HEK293 (cell line): ENCODE results near the gene ZNF749.
A peak's percentile ranks its signal among the peaks of the same experiment; 100 is the strongest.

ENCODE experiments used
- CTCF ChIA-PET: fragments of 350-600 bp; formaldehyde crosslinking; extraction: SDS; loops from one replicate; lab custom pipeline; 2021; ENCODE audit warnings: antibody characterized with exemption; lab: Yijun Ruan, JAX
- POLR2A ChIA-PET: fragments of 300-600 bp; formaldehyde crosslinking; extraction: SDS; loops from one replicate; lab custom pipeline; 2020; ENCODE audit warnings: antibody characterized with exemption, inconsistent platforms; lab: Yijun Ruan, JAX
- H3K27ac ChIP-seq: fragments of 200-500 bp; sonication (Bioruptor generic); 2 replicates; pipeline ENCODE4 v1.5.1; 2014; ENCODE audit warnings: low read depth, low read length, control low read depth, inconsistent platforms; ENCODE audit errors: extremely low read depth
- H3K36me3 ChIP-seq, 2 experiments: fragments of 200-500 bp in 1 of 2; sonication (Bioruptor generic) in 1 of 2; 1 replicate in 1 of 2; 2 replicates in 1 of 2; pipeline ENCODE4 v1.5.1; 2014 to 2017; ENCODE audit warnings: inconsistent platforms in 2 of 2, low read length in 2 of 2; ENCODE audit not compliant: control insufficient read depth in 2 of 2, insufficient read depth in 1 of 2
- H3K4me1 ChIP-seq: fragments of 200-500 bp; sonication (Bioruptor generic); 2 replicates; pipeline ENCODE4 v1.5.1; 2014; ENCODE audit warnings: mild to moderate bottlenecking, low read length, inconsistent platforms; ENCODE audit not compliant: control insufficient read depth, insufficient read depth
- H3K4me3 ChIP-seq: 2 replicates; pipeline ENCODE4 v1.5.1; 2011; ENCODE audit warnings: low read depth, mild to moderate bottlenecking, control low read depth, low read length, moderate library complexity
- H3K9me3 ChIP-seq: fragments of 200-500 bp; sonication (Bioruptor generic); 2 replicates; pipeline ENCODE4 v1.5.1; 2014; ENCODE audit warnings: low read depth, low read length, inconsistent platforms; ENCODE audit not compliant: control insufficient read depth, insufficient read depth
- KLF10 ChIP-seq: fragments of 450-650 bp; IDR thresholded peaks from 2 replicates; pipeline ENCODE4 v1.5.1; 2018; ENCODE audit warnings: missing biosample characterization, mild to moderate bottlenecking, missing genetic modification characterization
- TRIM28 ChIP-seq: IDR thresholded peaks from 2 replicates; pipeline ENCODE4 v1.6.1; 2011; ENCODE audit warnings: low read length, control low read depth, borderline replicate concordance
- ZBTB20 ChIP-seq: fragments of 450-650 bp; formaldehyde crosslinking; IDR thresholded peaks from 2 replicates; pipeline ENCODE4 v1.5.1; 2016; ENCODE audit warnings: missing biosample characterization, missing genetic modification characterization
- ZNF133 ChIP-seq: fragments of 450-650 bp; formaldehyde crosslinking; IDR thresholded peaks from 2 replicates; pipeline ENCODE4 v1.5.1; 2016; ENCODE audit warnings: missing biosample characterization, missing genetic modification characterization
- ZNF391 ChIP-seq: fragments of 450-650 bp; formaldehyde crosslinking; IDR thresholded peaks from 2 replicates; pipeline ENCODE4 v1.5.1; 2016; ENCODE audit warnings: low read depth, missing biosample characterization, missing genetic modification characterization, borderline replicate concordance
- ZNF404 ChIP-seq: fragments of 450-650 bp; formaldehyde crosslinking; IDR thresholded peaks from 2 replicates; pipeline ENCODE4 v1.5.1; 2017; ENCODE audit warnings: missing biosample characterization, missing genetic modification characterization
- ZNF558 ChIP-seq: fragments of 450-650 bp; formaldehyde crosslinking; IDR thresholded peaks from 2 replicates; pipeline ENCODE4 v1.5.1; 2016; ENCODE audit warnings: missing biosample characterization, missing genetic modification characterization
- ZNF768 ChIP-seq: fragments of 450-650 bp; formaldehyde crosslinking; IDR thresholded peaks from 2 replicates; pipeline ENCODE4 v1.5.1; 2018; ENCODE audit warnings: missing biosample characterization, mild to moderate bottlenecking, missing genetic modification characterization
- ZNF777 ChIP-seq: fragments of 450-650 bp; formaldehyde crosslinking; IDR thresholded peaks from 2 replicates; pipeline ENCODE4 v1.5.1; 2017; ENCODE audit warnings: missing biosample characterization, missing genetic modification characterization, borderline replicate concordance
- TF ChIP-seq, protein P1 (sequence below): fragments of 450-650 bp; formaldehyde crosslinking; IDR thresholded peaks from 2 replicates; pipeline ENCODE4 v1.5.1; 2016; ENCODE audit warnings: missing biosample characterization, missing genetic modification characterization
- TF ChIP-seq, protein P2 (sequence below): fragments of 450-650 bp; formaldehyde crosslinking; IDR thresholded peaks from 2 replicates; pipeline ENCODE4 v1.5.1; 2016; ENCODE audit warnings: missing biosample characterization, missing genetic modification characterization
- TF ChIP-seq, protein P3 (sequence below): fragments of 450-650 bp; formaldehyde crosslinking; conservative IDR thresholded peaks from 2 replicates; pipeline ENCODE4 v1.5.1; 2016; ENCODE audit warnings: low read depth, missing biosample characterization, missing genetic modification characterization
- TF ChIP-seq, protein P4 (sequence below): fragments of 450-650 bp; formaldehyde crosslinking; IDR thresholded peaks from 2 replicates; pipeline ENCODE4 v1.5.1; 2016; ENCODE audit warnings: missing biosample characterization, missing genetic modification characterization
- TF ChIP-seq, protein P5 (sequence below): fragments of 450-650 bp; formaldehyde crosslinking; IDR thresholded peaks from 2 replicates; pipeline ENCODE4 v1.5.1; 2017; ENCODE audit warnings: missing biosample characterization, missing genetic modification characterization
- TF ChIP-seq, protein P6 (sequence below): fragments of 450-650 bp; formaldehyde crosslinking; IDR thresholded peaks from 2 replicates; pipeline ENCODE4 v1.5.1; 2017; ENCODE audit warnings: missing biosample characterization, missing genetic modification characterization

ZNF749 gene

DNA sequence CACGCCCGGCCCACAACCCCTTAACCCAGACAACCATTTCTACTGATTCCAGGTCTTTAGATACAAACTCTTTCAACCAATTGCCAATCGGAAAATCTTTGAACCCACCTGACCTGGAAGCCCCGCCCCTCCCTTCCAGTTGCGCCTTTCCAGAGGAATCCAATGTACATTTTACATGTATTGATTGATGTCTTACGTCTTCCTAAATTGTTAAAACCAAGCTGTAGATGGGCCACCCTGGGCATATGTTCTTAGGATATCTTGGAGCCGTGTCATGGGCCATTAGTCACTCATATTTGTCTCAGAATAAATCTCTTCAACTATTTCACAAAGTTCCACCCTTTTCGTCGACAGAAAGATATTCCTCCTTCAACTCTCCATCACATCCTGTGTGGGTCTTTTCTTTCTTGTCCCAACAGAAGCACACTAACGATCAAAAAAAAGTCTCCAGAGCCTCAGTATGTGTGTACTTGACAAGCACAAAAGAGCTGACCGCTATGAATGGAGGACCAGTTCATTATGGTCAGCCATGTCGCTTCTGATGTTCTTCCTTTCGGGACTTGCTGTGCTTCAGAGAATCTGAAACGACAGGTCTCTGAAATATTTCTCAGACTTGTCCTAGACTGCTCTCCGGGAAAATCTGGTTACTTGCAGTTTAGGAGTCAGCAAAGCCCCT is 601 bp upstream of the ZNF749 start:
- Histone ChIP-seq H3K36me3 (peaks cover 11 to 19% of the 10 kb centered on the region in 2 experiments), H3K4me1 (peaks cover 7% of the 10 kb centered on the region), H3K27ac (peak overlapping the region; percentile 18; the same call in 1 of the 2 replicates), H3K9me3 (no peaks in the 10 kb centered on the region), H3K4me3 (peak overlapping the region; percentile 94)
- TF ChIP-seq, protein P1, sequence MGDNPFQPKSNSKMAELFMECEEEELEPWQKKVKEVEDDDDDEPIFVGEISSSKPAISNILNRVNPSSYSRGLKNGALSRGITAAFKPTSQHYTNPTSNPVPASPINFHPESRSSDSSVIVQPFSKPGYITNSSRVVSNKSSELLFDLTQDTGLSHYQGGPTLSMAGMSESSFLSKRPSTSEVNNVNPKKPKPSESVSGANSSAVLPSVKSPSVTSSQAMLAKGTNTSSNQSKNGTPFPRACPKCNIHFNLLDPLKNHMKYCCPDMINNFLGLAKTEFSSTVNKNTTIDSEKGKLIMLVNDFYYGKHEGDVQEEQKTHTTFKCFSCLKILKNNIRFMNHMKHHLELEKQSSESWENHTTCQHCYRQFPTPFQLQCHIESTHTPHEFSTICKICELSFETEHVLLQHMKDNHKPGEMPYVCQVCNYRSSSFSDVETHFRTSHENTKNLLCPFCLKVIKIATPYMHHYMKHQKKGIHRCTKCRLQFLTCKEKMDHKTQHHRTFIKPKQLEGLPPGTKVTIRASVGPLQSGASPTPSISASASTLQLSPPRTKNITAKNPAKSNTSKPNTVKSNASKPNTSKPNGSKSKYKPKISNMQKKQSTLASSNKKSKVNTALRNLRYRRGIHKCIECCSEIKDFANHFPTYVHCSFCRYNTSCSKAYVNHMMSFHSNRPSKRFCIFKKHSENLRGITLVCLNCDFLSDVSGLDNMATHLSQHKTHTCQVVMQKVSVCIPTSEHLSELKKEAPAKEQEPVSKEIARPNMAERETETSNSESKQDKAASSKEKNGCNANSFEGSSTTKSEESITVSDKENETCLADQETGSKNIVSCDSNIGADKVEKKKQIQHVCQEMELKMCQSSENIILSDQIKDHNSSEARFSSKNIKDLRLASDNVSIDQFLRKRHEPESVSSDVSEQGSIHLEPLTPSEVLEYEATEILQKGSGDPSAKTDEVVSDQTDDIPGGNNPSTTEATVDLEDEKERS (tag by site-specific recombination) = 0 out of 2 replicates have a peak, but pooled peaks have one; percentile 14
- TF ChIP-seq ZNF391 (tag by site-specific recombination) (no peak), ZNF768 (tag by site-specific recombination) (0 out of 2 replicates have a peak, but pooled peaks have one; percentile 50), ZNF777 (tag by site-specific recombination) (no peak), TRIM28 (0 out of 2 replicates have a peak, but pooled peaks have one; percentile 60)
- TF ChIP-seq, protein P2, sequence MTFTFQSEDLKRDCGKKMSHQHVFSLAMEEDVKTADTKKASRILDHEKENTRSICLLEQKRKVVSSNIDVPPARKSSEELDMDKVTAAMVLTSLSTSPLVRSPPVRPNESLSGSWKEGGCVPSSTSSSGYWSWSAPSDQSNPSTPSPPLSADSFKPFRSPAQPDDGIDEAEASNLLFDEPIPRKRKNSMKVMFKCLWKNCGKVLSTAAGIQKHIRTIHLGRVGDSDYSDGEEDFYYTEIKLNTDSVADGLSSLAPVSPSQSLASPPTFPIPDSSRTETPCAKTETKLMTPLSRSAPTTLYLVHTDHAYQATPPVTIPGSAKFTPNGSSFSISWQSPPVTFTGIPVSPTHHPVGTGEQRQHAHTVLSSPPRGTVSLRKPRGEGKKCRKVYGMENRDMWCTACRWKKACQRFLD (tag by site-specific recombination) = no peak
- TF ChIP-seq, protein P3, sequence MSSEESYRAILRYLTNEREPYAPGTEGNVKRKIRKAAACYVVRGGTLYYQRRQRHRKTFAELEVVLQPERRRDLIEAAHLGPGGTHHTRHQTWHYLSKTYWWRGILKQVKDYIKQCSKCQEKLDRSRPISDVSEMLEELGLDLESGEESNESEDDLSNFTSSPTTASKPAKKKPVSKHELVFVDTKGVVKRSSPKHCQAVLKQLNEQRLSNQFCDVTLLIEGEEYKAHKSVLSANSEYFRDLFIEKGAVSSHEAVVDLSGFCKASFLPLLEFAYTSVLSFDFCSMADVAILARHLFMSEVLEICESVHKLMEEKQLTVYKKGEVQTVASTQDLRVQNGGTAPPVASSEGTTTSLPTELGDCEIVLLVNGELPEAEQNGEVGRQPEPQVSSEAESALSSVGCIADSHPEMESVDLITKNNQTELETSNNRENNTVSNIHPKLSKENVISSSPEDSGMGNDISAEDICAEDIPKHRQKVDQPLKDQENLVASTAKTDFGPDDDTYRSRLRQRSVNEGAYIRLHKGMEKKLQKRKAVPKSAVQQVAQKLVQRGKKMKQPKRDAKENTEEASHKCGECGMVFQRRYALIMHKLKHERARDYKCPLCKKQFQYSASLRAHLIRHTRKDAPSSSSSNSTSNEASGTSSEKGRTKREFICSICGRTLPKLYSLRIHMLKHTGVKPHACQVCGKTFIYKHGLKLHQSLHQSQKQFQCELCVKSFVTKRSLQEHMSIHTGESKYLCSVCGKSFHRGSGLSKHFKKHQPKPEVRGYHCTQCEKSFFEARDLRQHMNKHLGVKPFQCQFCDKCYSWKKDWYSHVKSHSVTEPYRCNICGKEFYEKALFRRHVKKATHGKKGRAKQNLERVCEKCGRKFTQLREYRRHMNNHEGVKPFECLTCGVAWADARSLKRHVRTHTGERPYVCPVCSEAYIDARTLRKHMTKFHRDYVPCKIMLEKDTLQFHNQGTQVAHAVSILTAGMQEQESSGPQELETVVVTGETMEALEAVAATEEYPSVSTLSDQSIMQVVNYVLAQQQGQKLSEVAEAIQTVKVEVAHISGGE (tag by site-specific recombination) = 0 out of 2 replicates have a peak, but pooled peaks have one; percentile 7
- CTCF ChIA-PET = interaction anchor here (0.7 to 1.4 kb wide), 4 partner anchors 21 to 251 kb away, joined by 3 to 5 read pairs (median 4); no protein-coding TSS in a partner anchor
- POLR2A ChIA-PET = interaction anchor here (0.9 to 1.5 kb wide), 4 partner anchors 15 to 749 kb away, joined by 3 to 6 read pairs (median 3); partner anchors contain the start of genes TRAPPC2B, ZNF274, ZNF419 and ZNF547

DNA sequence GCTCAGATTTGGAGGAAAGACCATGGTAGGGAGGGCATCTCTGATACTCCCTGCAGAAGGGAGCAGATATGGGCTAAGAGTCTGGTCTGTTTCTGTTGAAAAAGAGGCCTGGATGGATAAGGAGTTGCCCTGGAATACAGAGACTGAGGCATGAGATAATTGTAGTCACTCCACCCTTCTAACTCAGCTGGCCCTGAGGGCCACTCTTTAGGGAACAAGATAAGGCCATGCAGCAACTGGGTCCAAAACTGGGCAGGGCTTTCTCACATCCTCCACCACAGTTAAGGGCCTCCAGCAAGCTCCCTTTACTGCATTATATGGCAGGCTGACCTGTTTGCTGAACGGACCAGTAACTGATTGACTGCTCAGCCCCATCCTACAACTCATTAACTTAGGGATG is 1.3 kb downstream of the ZNF749 start:
- CTCF ChIA-PET = no interaction called here
- TF ChIP-seq ZNF404 (tag by site-specific recombination) = no peak
- TF ChIP-seq, all 188 proteins: peak for 0
- Histone ChIP-seq H3K27ac (no peak overlapping the region; the same call in 1 of the 2 replicates), H3K4me3 (peak overlapping the region; percentile 94), H3K36me3 (peaks cover 13 to 27% of the 10 kb centered on the region in 2 experiments), H3K9me3 (no peaks in the 10 kb centered on the region), H3K4me1 (peaks cover 7% of the 10 kb centered on the region)
- POLR2A ChIA-PET = interaction anchor here (1.0 kb wide), 1 partner anchor 27 kb away, joined by 4 read pairs; no protein-coding TSS in a partner anchor

DNA sequence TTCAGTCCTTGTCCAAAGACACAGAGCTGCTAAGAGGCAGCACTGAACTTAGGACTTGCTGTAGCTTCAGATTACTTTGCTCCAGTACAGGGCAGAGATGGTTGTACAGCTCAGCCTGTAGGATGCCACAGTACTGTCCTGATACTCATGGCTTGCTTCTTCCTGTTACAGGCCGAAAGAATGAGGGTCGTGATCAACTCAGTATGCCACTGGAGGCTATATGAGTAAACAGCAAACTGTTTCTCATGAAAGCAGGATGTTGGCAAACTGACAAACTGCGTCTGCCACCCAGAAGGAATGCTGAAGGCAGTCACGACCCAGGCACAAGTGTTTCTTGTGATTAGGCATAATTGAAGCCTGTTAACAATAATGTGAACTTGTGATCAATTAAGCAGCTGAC is 2.8 kb downstream of the ZNF749 start:
- peaks cover 14 to 41% of the 10 kb centered on the region in 2 experiments for H3K36me3 ChIP-seq
- H3K4me3 ChIP-seq = no peak overlapping the region
- H3K27ac ChIP-seq = no peak overlapping the region
- peaks cover 7% of the 10 kb centered on the region for H3K4me1 ChIP-seq
- ChIA-PET POLR2A (interaction anchor here (0.5 kb wide), 1 partner anchor 762 kb away, joined by 9 read pairs; no protein-coding TSS in a partner anchor), CTCF (interaction anchor here (0.5 to 0.9 kb wide), 2 partner anchors 28 to 779 kb away, joined by 3 read pairs; no protein-coding TSS in a partner anchor)
- H3K9me3 ChIP-seq = no peaks in the 10 kb centered on the region
- no peak for TF ChIP-seq ZNF558 (tag by site-specific recombination)
- TF ChIP-seq, protein P4, sequence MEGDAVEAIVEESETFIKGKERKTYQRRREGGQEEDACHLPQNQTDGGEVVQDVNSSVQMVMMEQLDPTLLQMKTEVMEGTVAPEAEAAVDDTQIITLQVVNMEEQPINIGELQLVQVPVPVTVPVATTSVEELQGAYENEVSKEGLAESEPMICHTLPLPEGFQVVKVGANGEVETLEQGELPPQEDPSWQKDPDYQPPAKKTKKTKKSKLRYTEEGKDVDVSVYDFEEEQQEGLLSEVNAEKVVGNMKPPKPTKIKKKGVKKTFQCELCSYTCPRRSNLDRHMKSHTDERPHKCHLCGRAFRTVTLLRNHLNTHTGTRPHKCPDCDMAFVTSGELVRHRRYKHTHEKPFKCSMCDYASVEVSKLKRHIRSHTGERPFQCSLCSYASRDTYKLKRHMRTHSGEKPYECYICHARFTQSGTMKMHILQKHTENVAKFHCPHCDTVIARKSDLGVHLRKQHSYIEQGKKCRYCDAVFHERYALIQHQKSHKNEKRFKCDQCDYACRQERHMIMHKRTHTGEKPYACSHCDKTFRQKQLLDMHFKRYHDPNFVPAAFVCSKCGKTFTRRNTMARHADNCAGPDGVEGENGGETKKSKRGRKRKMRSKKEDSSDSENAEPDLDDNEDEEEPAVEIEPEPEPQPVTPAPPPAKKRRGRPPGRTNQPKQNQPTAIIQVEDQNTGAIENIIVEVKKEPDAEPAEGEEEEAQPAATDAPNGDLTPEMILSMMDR = no peak
- no peak for TF ChIP-seq ZNF391 (tag by site-specific recombination)
- TF ChIP-seq, protein P5, sequence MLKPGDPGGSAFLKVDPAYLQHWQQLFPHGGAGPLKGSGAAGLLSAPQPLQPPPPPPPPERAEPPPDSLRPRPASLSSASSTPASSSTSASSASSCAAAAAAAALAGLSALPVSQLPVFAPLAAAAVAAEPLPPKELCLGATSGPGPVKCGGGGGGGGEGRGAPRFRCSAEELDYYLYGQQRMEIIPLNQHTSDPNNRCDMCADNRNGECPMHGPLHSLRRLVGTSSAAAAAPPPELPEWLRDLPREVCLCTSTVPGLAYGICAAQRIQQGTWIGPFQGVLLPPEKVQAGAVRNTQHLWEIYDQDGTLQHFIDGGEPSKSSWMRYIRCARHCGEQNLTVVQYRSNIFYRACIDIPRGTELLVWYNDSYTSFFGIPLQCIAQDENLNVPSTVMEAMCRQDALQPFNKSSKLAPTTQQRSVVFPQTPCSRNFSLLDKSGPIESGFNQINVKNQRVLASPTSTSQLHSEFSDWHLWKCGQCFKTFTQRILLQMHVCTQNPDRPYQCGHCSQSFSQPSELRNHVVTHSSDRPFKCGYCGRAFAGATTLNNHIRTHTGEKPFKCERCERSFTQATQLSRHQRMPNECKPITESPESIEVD (tag by site-specific recombination) = no peak
- TF ChIP-seq KLF10 (tag by site-specific recombination) = no peak
- no peak for TF ChIP-seq ZNF133
- TF ChIP-seq, protein P6, sequence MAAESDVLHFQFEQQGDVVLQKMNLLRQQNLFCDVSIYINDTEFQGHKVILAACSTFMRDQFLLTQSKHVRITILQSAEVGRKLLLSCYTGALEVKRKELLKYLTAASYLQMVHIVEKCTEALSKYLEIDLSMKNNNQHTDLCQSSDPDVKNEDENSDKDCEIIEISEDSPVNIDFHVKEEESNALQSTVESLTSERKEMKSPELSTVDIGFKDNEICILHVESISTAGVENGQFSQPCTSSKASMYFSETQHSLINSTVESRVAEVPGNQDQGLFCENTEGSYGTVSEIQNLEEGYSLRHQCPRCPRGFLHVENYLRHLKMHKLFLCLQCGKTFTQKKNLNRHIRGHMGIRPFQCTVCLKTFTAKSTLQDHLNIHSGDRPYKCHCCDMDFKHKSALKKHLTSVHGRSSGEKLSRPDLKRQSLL (tag by site-specific recombination) = no peak
- TF ChIP-seq ZBTB20 = no peak
